RWPE1 (cell line): ENCODE results near the gene ADARB1.

Source experiments
- CTCF ChIA-PET: fragments of 350-600 bp; sonication (Branson Sonifier 250); formaldehyde crosslinking; extraction: SDS; loops from one replicate; lab custom pipeline; 2021; lab: Yijun Ruan, JAX
- POLR2A ChIA-PET: fragments of 400-600 bp; formaldehyde crosslinking; extraction: SDS; loops from one replicate; lab custom pipeline; 2020; ENCODE audit warnings: antibody characterized with exemption; ENCODE audit not compliant: low non-redundant PET; lab: Yijun Ruan, JAX
- DNase-seq: peaks from one replicate; pipeline ENCODE4 v3.0.0; 2012; ENCODE audit warnings: low spot score
- H3K27ac ChIP-seq: fragments of 450-650 bp; 2 replicates; pipeline ENCODE4 v1.5.1; 2017
- TF ChIP-seq, protein P1 (sequence below): fragments of 450-650 bp; conservative IDR thresholded peaks from 2 replicates; pipeline ENCODE4 v1.5.1; 2017; ENCODE audit warnings: low read depth, mild to moderate bottlenecking

Gene ADARB1

DNA sequence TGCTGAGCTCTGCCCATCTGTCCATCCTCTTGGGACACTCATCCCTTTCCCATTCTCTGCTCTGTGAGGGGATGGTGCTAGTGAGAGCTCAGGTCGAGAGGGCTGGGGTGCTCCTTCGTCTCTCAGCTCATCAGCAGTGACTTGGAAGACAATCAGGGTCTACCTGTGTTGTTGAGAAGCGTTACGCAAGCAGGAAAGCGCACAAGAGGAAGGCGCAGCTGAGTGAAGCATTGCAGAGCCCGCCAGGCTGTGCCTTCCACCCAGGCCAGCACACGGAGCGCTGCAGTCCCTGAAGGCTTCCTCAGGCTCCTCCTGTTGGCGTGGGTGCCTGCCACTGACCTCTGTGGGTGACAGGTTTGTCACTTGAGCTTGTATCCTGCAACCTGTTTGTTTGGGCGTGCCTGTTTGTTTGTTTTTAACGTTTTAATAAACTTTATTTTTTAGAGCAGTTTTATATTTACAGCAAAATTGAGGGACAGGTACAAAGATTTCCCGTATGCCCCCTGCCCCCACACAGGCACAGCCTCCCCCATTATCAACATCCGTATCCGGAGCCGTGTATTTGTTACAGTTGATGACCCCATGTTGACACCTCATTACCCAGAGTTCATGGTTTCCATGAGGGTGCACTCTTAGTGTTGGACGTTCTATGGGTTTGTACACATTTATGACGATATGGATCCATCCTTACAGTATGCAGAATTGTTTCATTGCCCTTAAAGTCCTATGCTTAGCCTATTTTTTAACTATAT, 36.7 kb downstream of the ADARB1 start:
- ChIA-PET POLR2A (no interaction called here), CTCF (interaction anchor here (0.6 to 0.7 kb wide), 2 partner anchors 12 to 71 kb away, joined by 3 read pairs; no protein-coding TSS in a partner anchor)
- DNase-seq = no peak
- no peak overlapping the region for H3K27ac ChIP-seq
- TF ChIP-seq, protein P1, sequence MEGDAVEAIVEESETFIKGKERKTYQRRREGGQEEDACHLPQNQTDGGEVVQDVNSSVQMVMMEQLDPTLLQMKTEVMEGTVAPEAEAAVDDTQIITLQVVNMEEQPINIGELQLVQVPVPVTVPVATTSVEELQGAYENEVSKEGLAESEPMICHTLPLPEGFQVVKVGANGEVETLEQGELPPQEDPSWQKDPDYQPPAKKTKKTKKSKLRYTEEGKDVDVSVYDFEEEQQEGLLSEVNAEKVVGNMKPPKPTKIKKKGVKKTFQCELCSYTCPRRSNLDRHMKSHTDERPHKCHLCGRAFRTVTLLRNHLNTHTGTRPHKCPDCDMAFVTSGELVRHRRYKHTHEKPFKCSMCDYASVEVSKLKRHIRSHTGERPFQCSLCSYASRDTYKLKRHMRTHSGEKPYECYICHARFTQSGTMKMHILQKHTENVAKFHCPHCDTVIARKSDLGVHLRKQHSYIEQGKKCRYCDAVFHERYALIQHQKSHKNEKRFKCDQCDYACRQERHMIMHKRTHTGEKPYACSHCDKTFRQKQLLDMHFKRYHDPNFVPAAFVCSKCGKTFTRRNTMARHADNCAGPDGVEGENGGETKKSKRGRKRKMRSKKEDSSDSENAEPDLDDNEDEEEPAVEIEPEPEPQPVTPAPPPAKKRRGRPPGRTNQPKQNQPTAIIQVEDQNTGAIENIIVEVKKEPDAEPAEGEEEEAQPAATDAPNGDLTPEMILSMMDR = no peak

DNA sequence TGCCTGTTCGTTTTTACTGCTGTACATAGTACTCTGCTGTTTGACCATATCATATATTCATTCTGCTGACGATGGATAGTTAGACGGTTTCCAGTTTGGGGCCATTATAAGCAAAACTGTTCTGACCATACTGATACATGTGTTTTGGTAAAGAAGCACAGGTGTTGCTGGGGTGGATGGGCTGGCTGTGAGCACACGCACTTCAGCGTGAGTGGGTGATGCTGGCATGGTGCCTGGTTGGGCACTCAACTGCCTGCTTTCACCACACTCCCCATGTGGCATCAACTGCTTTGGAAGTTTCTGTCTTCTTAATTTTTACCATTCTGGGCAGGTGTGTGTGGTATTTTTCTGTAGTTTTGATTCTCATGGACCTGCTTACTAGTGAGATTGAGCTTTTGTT, 37.3 kb downstream of the ADARB1 start:
- ChIA-PET CTCF (interaction anchor here (0.6 to 1.2 kb wide), 2 partner anchors 11 to 26 kb away, joined by 3 read pairs; no protein-coding TSS in a partner anchor), POLR2A (no interaction called here)
- no peak for DNase-seq
- H3K27ac ChIP-seq = no peak overlapping the region
- TF ChIP-seq, protein P1 = no peak

DNA sequence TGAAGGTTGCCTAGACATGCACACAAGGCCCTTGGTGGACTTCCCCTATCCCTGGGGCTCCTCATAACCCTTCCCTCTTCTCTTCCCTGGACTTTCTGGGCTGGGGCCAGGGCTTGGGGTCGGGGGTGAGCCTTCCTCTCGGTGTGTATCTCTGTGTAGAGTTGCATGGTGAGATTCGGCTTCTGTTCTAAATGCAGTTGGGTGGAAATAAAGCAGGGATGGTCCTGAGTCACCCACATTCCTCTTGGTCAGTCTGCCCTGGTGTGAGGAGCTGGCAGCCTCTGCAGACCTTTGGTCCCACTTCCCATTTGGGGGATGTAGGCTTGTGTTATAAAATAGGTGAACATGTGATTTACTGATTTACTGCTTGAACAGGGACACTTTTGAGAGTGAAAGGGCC, 38.0 kb downstream of the ADARB1 start:
- no peak for DNase-seq
- POLR2A ChIA-PET = no interaction called here
- TF ChIP-seq, protein P1 = no peak
- H3K27ac ChIP-seq = no peak overlapping the region
- CTCF ChIA-PET = interaction anchor here (0.7 to 1.2 kb wide), 2 partner anchors 25 to 130 kb away, joined by 3 read pairs; no protein-coding TSS in a partner anchor

DNA sequence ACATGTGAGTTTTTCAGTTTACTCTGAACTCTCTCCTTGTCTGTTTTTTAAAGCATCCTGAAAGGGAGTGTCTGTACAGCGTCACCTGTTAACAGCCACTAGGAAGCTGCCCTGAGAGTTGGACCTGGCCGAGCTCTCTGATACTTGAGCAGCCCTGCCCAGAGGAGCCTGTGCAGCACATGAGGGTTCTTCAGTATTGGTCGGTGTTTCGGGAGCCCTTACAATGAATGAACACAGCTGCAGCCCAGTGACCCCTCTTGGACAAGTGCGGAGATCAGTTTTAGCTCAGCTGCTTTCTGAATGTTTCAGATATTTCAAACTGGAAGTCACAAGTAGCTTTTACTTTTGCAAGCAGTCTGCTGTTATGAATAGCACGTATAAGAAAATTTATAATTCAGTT, 39.2 kb downstream of the ADARB1 start:
- DNase-seq = no peak
- no peak overlapping the region for H3K27ac ChIP-seq
- CTCF ChIA-PET = interaction anchor here (0.7 kb wide), 1 partner anchor 16 kb away, joined by 3 read pairs; no protein-coding TSS in a partner anchor
- POLR2A ChIA-PET = no interaction called here
- TF ChIP-seq, protein P1 = no peak

DNA sequence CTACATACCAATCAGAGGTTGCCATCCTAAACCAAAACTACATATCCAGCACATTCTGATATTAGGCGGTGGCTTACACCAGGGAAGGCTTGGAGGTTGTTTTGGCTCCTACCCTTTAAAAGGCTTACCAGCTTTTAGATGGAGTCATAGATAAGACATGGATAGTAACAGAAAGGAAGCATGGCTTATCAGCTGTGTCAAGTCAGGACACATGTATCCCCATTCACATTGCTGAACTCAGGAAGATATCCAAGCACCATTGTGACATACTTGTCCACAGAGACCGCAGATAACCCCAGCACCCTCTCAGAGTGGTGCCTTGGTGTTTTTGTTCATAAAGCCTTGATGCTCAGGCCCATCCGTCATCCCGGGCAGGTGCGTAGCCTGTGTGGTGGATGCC, 39.7 kb downstream of the ADARB1 start:
- TF ChIP-seq, protein P1 = no peak
- POLR2A ChIA-PET = no interaction called here
- DNase-seq = no peak
- no peak overlapping the region for H3K27ac ChIP-seq
- CTCF ChIA-PET = no interaction called here

DNA sequence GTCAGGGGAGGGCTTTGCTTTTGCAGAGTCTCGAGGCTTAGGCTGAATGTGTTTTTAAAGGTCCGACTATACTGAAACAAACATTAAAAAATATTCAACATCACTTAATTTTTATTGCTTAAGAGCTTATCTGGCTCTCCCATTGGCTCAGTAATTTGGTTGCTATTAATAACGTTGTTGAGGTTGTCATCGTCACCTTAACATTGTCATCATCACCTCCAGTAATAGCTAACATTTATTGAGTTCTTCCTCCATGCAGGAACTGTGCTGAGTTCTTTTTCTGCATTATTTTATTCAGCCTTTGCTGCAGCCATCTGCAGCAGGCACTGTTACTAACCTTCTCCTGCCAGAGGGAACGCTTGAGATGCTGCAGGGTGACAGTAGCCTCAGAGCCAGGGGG, 40.1 kb downstream of the ADARB1 start:
- TF ChIP-seq, protein P1 = no peak
- ChIA-PET POLR2A (no interaction called here), CTCF (no interaction called here)
- DNase-seq = no peak
- no peak overlapping the region for H3K27ac ChIP-seq
